Right lobe of liver (tissue), 6 donors: ENCODE measurements around the gene OPCML. TPM values are rescaled to one million over a fixed set of nuclear protein-coding genes. Genes with fewer than 3 reads are reported as not detected.

ENCODE experiments used
- ATAC-seq, 4 donors: fragments of 200-7000 bp; cut with Tn5 transposase; one replicate each; pipeline ENCODE4 v1.9.1; 2020; ENCODE audit warnings: mild to moderate bottlenecking in 4 of 4, moderate library complexity in 4 of 4
- DNase-seq, 3 donors: peaks; one replicate each; pipeline ENCODE4 v3.0.0-alpha.2; 2020
- H3K27ac ChIP-seq, 3 donors: fragments of 200-600 bp; one replicate each; pipeline ENCODE4 v1.8.0; 2022
- H3K27me3 ChIP-seq, 2 donors: fragments of 200-600 bp; one replicate each; pipeline ENCODE4 v1.8.0; 2022
- H3K36me3 ChIP-seq, 4 donors: fragments of 200-600 bp; sonication (generic) in 1 of 4; one replicate each; pipeline versions ENCODE4 v1.5.1 to v1.8.0; 2017 to 2022; ENCODE audit warnings: control low read depth in 1 of 4
- H3K4me1 ChIP-seq, 4 donors: fragments of 200-600 bp; sonication (generic) in 1 of 4; one replicate each; pipeline versions ENCODE4 v1.5.1 to v1.8.0; 2017 to 2022; ENCODE audit warnings: control low read depth in 1 of 4
- H3K4me3 ChIP-seq, 3 donors: fragments of 200-600 bp; one replicate each; pipeline ENCODE4 v1.8.0; 2022
- H3K9me3 ChIP-seq, 4 donors: fragments of 200-600 bp; sonication (generic) in 1 of 4; one replicate each; pipeline versions ENCODE4 v1.5.1 to v1.8.0; 2017 to 2022; ENCODE audit warnings: control low read depth in 1 of 4
- CTCF ChIP-seq, 4 donors: fragments of 200-600 bp in 3 of 4; fragments of 450-650 bp in 1 of 4; IDR thresholded peaks; one replicate each; pipeline versions ENCODE4 v1.5.1 to v1.8.0; 2016 to 2022; ENCODE audit warnings: antibody characterized with exemption in 4 of 4, mild to moderate bottlenecking in 2 of 4
- POLR2A ChIP-seq: fragments of 450-650 bp; IDR thresholded peaks from one replicate; pipeline ENCODE4 v1.6.1; 2017; ENCODE audit warnings: antibody characterized with exemption, mild to moderate bottlenecking
- WGBS: methylation state at CpG from one replicate; pipeline ENCODE4 v1.1.6; 2018; ENCODE audit warnings: low coverage, low lambda C conversion rate; ENCODE audit not compliant: insufficient coverage; ENCODE audit errors: missing lambda C conversion rate; 5-methylcytosine and 5-hydroxymethylcytosine counted together
- intact Hi-C, 2 donors: fragments of 100-400 bp; cut with DNase I; formaldehyde crosslinking; loops; one replicate each; pipeline versions ENCODE4 v1.11.2 to v1.14.1; 2022
- total RNA-seq, 6 experiments: library from RNA; depleted of rRNA in 2 of 6; stranded (reverse); fragments of >200 nt in 2 of 6; fragmentation: NEBNext Ultra II Directional in 3 of 6; extraction: Animal tissue kit (Norgen Biotek cat#: 25700) in 3 of 6; gene quantifications; one replicate each; pipeline versions ENCODE4 v1.1.0 to v1.2.4, GENCODE V29; 2016 to 2023
- donor health status: DM: no; HTN: yes; CAD: no.
- donor health status: DM: no; HTN: no; CAD: no.
- donor health status: DM: no; HTN: no; CAD: no.
- donor health status: DM: no; HTN: yes; CAD: no.
- donor health status: DM: no; HTN: yes; CAD: no.

The OPCML gene
- total RNA-seq, 6 experiments from 2014 or later, result 0.11 TPM; not detected in 5

GRCh38 chr11:133545199-133545803, 13.0 kb upstream of the OPCML start:
- 58% methylated on average over 5 of the region's 8 CpGs for WGBS
- Histone ChIP-seq H3K36me3 (no peaks in the 10 kb centered on the region), H3K4me1 (no peaks in the 10 kb centered on the region), H3K9me3 (no peaks in the 10 kb centered on the region), H3K4me3 (no peak overlapping the region), H3K27me3 (no peaks in the 10 kb centered on the region), H3K27ac (no peak overlapping the region)
- ATAC-seq (no peak), DNase-seq (no peak)
- intact Hi-C loops, result no loop called here
- TF ChIP-seq POLR2A, result no peak
- TF ChIP-seq CTCF (IDR thresholded peaks at IDR 0.05), result no peak

- TF ChIP-seq POLR2A (no peak), CTCF (IDR thresholded peaks at IDR 0.05) (no peak)
- Histone ChIP-seq H3K9me3 (no peaks in the 10 kb centered on the region), H3K36me3 (no peaks in the 10 kb centered on the region), H3K4me1 (no peaks in the 10 kb centered on the region), H3K4me3 (no peak overlapping the region), H3K27ac (no peak overlapping the region), H3K27me3 (no peaks in the 10 kb centered on the region)
- intact Hi-C loops, result no loop called here
- ATAC-seq, result no peak
- WGBS, result 50% methylated on average over 7 of the region's 7 CpGs
- DNase-seq, result no peak
These were observed 9.4 kb upstream of the OPCML start for GRCh38 chr11:133541720-133542095.

- ATAC-seq (no peak), DNase-seq (no peak)
- no peaks in the 10 kb centered on the region for H3K27me3 ChIP-seq
- no peak overlapping the region for H3K4me3 ChIP-seq
- H3K36me3 ChIP-seq, result no peaks in the 10 kb centered on the region
- intact Hi-C loops, result no loop called here
- H3K4me1 ChIP-seq, result no peaks in the 10 kb centered on the region
- TF ChIP-seq POLR2A, result no peak
- no peak for TF ChIP-seq CTCF (IDR thresholded peaks at IDR 0.05)
- H3K9me3 ChIP-seq, result no peaks in the 10 kb centered on the region
- WGBS, result 43% methylated on average over 10 of the region's 10 CpGs
- H3K27ac ChIP-seq, result no peak overlapping the region
These were observed 8.9 kb upstream of the OPCML start for GRCh38 chr11:133541021-133541719.

- Histone ChIP-seq H3K9me3 (no peaks in the 10 kb centered on the region), H3K4me1 (no peaks in the 10 kb centered on the region), H3K36me3 (no peaks in the 10 kb centered on the region), H3K4me3 (no peak overlapping the region), H3K27me3 (no peaks in the 10 kb centered on the region), H3K27ac (no peak overlapping the region)
- intact Hi-C loops, result no loop called here
- WGBS, result 100% methylated on average over 1 of the region's 1 CpG
- TF ChIP-seq CTCF (IDR thresholded peaks at IDR 0.05) (no peak), POLR2A (no peak)
- ATAC-seq (no peak), DNase-seq (no peak)
These were observed 3.9 kb upstream of the OPCML start for GRCh38 chr11:133536198-133536597.
